Heart right ventricle (tissue), 16 donors: ENCODE measurements around the gene IL18R1. TPM values are rescaled to one million over a fixed set of nuclear protein-coding genes. Genes with fewer than 3 reads are reported as not detected.
A peak's percentile ranks its signal among the peaks of the same experiment; 100 is the strongest.

Experiments used
- ATAC-seq, 8 donors: fragments of 200-7000 bp; cut with Tn5 transposase; one replicate each; pipeline ENCODE4 v1.9.1; 2020; ENCODE audit warnings: mild to moderate bottlenecking in 8 of 8, moderate library complexity in 8 of 8, moderate number of reproducible peaks in 1 of 8
- DNase-seq, 2 donors: peaks; one replicate each; pipeline ENCODE4 v3.0.0-alpha.2; 2020
- H3K27ac ChIP-seq, 10 donors: fragments of 200-600 bp; sonication (generic) in 2 of 10; one replicate each; pipeline versions ENCODE4 v1.5.0 to v1.8.0; 2020 to 2022; ENCODE audit warnings: mild to moderate bottlenecking in 3 of 10
- H3K27me3 ChIP-seq, 7 donors: fragments of 200-600 bp; one replicate each; pipeline ENCODE4 v1.8.0; 2021 to 2022; ENCODE audit warnings: mild to moderate bottlenecking in 2 of 7
- H3K36me3 ChIP-seq, 9 donors: fragments of 200-600 bp; sonication (generic) in 1 of 9; one replicate each; pipeline versions ENCODE4 v1.5.0 to v1.8.0; 2020 to 2022; ENCODE audit warnings: mild to moderate bottlenecking in 2 of 9
- H3K4me1 ChIP-seq, 9 donors: fragments of 200-600 bp; sonication (generic) in 1 of 9; one replicate each; pipeline versions ENCODE4 v1.5.0 to v1.8.0; 2020 to 2022; ENCODE audit warnings: mild to moderate bottlenecking in 4 of 9
- H3K4me3 ChIP-seq, 10 donors: fragments of 200-600 bp; sonication (generic) in 2 of 10; one replicate each; pipeline versions ENCODE4 v1.5.0 to v1.8.0; 2020 to 2022; ENCODE audit warnings: mild to moderate bottlenecking in 7 of 10, moderate library complexity in 2 of 10
- H3K9me3 ChIP-seq, 11 donors: fragments of 200-600 bp in 10 of 11; sonication (generic) in 2 of 11; one replicate each; pipeline versions ENCODE4 v1.5.0 to v1.8.0; 2013 to 2022; ENCODE audit warnings: mild to moderate bottlenecking in 2 of 11, control low read depth in 1 of 11, moderate library complexity in 1 of 11
- WGBS, 2 donors: extraction: QIAGEN DNeasy Blood & Tissue Kit; methylation state at CpG; one replicate each; pipeline ENCODE4 v1.1.7; 2013; ENCODE audit warnings: inconsistent platforms in 1 of 2; 5-methylcytosine and 5-hydroxymethylcytosine counted together
- intact Hi-C, 10 donors: fragments of 100-400 bp; cut with DNase I; formaldehyde crosslinking; loops; one replicate each; pipeline versions ENCODE4 v1.11.1 to v1.14.2; 2022
- polyA plus RNA-seq, 2 donors: library from polyadenylated mRNA; stranded (reverse); fragments of 200-250 nt; gene quantifications; one replicate each; pipeline ENCODE4 v1.2.3, GENCODE V29; 2013
- total RNA-seq, 10 donors: library from RNA; stranded (reverse); fragmentation: NEBNext Ultra II Directional in 3 of 10; extraction: Animal tissue kit (Norgen Biotek cat#: 25700) in 3 of 10; gene quantifications; one replicate each; pipeline versions ENCODE4 v1.2.1 to v1.2.4, GENCODE V29; 2021 to 2023
- TF ChIP-seq, protein P1 (sequence below), 9 donors: fragments of 200-600 bp; sonication (generic) in 2 of 9; IDR thresholded peaks; one replicate each; pipeline versions ENCODE4 v1.5.0 to v1.8.0; 2021 to 2022; ENCODE audit warnings: antibody characterized with exemption in 9 of 9, mild to moderate bottlenecking in 5 of 9, moderate library complexity in 1 of 9
- donor health status: Arrhythmogenic right ventricular cardiomyopathy.
- donor health status: ischemic (EF 13 %, LVEDD 7.1; RV severe dilation, severe dysfunction).
- donor health status: healthy with polysubstance abuse.
- donor health status: DM: no; HTN: yes; CAD: no.
- donor health status: DM: no; HTN: no; CAD: no.
- donor health status: ischemic (EF 25% LVEDD 6.9; RV normal size, moderate dysfunction).
- donor health status: ischemic (EF 25% LVEDD 5.7; RV mildly dilated, moderate dysfunction).
- donor health status: healthy.
- donor health status: DM: yes; HTN: yes; CAD: no.
- donor health status: Ischemic cardiomyopathy.
- donor health status: ischemic (EF 35%, LVEDD 5.7; RV mildly dilated, moderate dysfunction).
- donor health status: nonischemic (EF 11% LVEDD 7.7; RV severe dilation, severe dysfunction).
- donor health status: DM: yes; HTN: yes; CAD: no.
- donor health status: PGD.
- donor health status: ischemic (EF 29% LVEDD 5.4; RV normal size, mild dysfunction).
- donor health status: nonischemic (EF 23%, LVEDD 6.1; RV moderate dilation, normal function).

IL18R1 gene
- total and polyA plus RNA-seq, 12 donors: 0.06 to 4.9 (median 1.2) TPM

DNA sequence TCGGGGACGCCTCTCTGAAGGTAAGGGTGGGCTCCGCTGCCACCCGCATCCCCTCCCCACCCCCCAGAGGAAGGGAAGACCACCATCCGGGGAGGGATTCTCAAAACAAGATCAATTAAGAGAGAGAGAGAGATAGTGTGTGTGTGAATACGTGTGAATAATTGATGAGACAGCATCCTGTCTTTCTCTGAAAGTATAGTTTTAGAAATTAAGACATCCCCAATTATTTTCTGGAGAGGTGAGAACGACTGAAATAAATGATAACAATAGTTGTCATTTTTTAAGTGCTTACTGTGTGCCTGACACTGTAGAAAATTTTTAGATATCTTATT is 751 bp downstream of the IL18R1 start:
- H3K27ac ChIP-seq: peak overlapping the region in 7 of 10 donors; percentile 53 to 93 (median 75)
- intact Hi-C loops: loop anchor here in 9 of 10 donors (2.0 to 10.0 kb wide), 14 partner anchors 86 to 472 kb away; no protein-coding TSS in a partner anchor
- DNase-seq: no peak

DNA sequence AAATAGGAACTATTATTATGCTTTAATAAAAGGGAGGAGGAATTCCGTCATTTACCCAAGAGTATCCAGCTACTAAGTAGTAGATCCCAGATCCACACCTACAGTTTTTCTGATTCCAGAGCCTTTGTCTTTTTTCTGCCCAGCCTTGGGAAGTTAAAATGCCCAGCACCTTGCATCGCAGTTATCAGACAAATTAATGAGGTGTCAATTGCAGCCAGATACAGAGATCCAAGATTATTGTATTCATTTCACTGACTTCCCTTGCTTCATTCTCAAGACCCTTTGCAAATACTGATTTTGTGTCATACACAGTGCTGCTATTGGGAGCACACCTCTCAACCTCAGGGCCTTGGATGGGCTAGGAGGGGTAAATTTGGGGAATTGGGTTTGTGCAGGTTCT is 1.1 kb downstream of the IL18R1 start:
- intact Hi-C loops: loop anchor here in 9 of 10 donors (2.0 to 10.0 kb wide), 14 partner anchors 86 to 472 kb away; no protein-coding TSS in a partner anchor
- Histone ChIP-seq H3K36me3 (no peaks in the 10 kb centered on the region), H3K27me3 (peaks cover 0 to 7% (median 0%) of the 10 kb centered on the region in 7 donors), H3K4me3 (peak overlapping the region in 5 of 10 donors; percentile 64 to 88 (median 78)), H3K27ac (peak overlapping the region in 3 of 10 donors; percentile 74 to 93 (median 80)), H3K4me1 (peaks cover 0 to 40% (median 5%) of the 10 kb centered on the region in 9 donors), H3K9me3 (no peaks in the 10 kb centered on the region)
- DNase-seq (no peak), ATAC-seq (no peak)
- TF ChIP-seq, protein P1, sequence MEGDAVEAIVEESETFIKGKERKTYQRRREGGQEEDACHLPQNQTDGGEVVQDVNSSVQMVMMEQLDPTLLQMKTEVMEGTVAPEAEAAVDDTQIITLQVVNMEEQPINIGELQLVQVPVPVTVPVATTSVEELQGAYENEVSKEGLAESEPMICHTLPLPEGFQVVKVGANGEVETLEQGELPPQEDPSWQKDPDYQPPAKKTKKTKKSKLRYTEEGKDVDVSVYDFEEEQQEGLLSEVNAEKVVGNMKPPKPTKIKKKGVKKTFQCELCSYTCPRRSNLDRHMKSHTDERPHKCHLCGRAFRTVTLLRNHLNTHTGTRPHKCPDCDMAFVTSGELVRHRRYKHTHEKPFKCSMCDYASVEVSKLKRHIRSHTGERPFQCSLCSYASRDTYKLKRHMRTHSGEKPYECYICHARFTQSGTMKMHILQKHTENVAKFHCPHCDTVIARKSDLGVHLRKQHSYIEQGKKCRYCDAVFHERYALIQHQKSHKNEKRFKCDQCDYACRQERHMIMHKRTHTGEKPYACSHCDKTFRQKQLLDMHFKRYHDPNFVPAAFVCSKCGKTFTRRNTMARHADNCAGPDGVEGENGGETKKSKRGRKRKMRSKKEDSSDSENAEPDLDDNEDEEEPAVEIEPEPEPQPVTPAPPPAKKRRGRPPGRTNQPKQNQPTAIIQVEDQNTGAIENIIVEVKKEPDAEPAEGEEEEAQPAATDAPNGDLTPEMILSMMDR (IDR thresholded peaks at IDR 0.05): no peak
- 75 to 80% methylated on average over 2 of the region's 2 CpGs for WGBS, 2 donors

More for the DNA sequence above, 751 bp downstream of the IL18R1 start:
- no peak for ATAC-seq
- Histone ChIP-seq H3K27me3 (peaks cover 0 to 7% (median 0%) of the 10 kb centered on the region in 7 donors), H3K4me1 (peaks cover 0 to 40% (median 5%) of the 10 kb centered on the region in 9 donors), H3K4me3 (peak overlapping the region; percentile 41 to 88 (median 79)), H3K9me3 (no peaks in the 10 kb centered on the region), H3K36me3 (no peaks in the 10 kb centered on the region)
- TF ChIP-seq, protein P1 (IDR thresholded peaks at IDR 0.05): no peak
- 17 to 22% methylated on average over 7 of the region's 7 CpGs for WGBS, 2 donors

DNA sequence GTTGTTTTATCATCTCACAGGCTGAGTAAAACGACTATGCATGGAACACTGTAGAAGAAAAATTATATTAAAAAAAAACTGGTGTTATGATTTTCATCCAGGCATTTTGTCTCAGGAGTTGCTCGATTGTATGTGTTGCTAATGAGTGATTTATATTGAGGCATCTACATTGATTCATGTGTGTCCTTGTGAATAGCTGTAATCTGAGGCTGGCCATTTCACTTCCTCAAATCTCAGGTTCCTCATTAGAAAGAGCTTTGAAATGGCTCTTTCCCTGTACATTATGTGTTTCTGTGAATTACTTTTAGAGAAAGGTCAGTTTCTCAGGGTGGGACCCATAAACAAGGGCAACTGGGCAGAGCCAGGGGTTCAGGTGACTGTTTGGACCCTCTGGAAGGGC is 2.3 kb downstream of the IL18R1 start:
- DNase-seq: no peak
- Histone ChIP-seq H3K27me3 (peaks cover 0 to 7% (median 0%) of the 10 kb centered on the region in 7 donors), H3K4me1 (peaks cover 0 to 40% (median 5%) of the 10 kb centered on the region in 9 donors), H3K27ac (peak overlapping the region in 1 of 10 donors; percentile 93), H3K4me3 (peak overlapping the region in 1 of 10 donors; percentile 88), H3K36me3 (peaks cover 0 to 8% (median 0%) of the 10 kb centered on the region in 9 donors), H3K9me3 (no peaks in the 10 kb centered on the region)
- 65 to 72% methylated on average over 2 of the region's 2 CpGs for WGBS, 2 donors
- no peak for ATAC-seq
- TF ChIP-seq, protein P1 (IDR thresholded peaks at IDR 0.05): no peak
- intact Hi-C loops: loop anchor here in 9 of 10 donors (2.0 to 10.0 kb wide), 14 partner anchors 84 to 473 kb away; no protein-coding TSS in a partner anchor

DNA sequence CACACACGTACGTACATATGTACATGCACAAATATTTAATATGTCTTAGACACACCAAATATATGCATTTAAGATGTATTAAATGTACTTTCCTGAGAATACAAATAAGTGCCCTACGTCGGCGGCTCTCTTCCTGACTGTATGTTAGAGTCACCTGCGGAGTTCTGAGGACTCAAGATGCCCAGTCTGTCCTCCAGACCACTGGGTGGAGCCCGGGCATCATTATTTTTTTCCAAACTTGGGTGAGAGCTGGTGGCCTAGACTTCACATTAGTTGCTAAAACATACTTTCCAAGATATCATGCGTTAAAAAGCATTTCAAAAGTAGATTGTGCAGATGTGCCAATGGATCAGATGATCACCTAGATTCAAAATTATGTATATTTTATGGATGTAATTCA is 2.9 kb downstream of the IL18R1 start:
- 94% methylated on average over 8 of the region's 8 CpGs for WGBS, 2 donors
- no peak for DNase-seq
- peaks cover 0 to 40% (median 5%) of the 10 kb centered on the region in 9 donors for H3K4me1 ChIP-seq
- H3K27ac ChIP-seq: peak overlapping the region in 1 of 10 donors; percentile 93
- H3K27me3 ChIP-seq: peaks cover 0 to 7% (median 0%) of the 10 kb centered on the region in 7 donors
- peaks cover 0 to 13% (median 0%) of the 10 kb centered on the region in 9 donors for H3K36me3 ChIP-seq
- no peaks in the 10 kb centered on the region for H3K9me3 ChIP-seq
- intact Hi-C loops: loop anchor here in 9 of 10 donors (5.0 to 10.0 kb wide), 13 partner anchors 84 to 474 kb away; no protein-coding TSS in a partner anchor
- H3K4me3 ChIP-seq: no peak overlapping the region
- no peak for ATAC-seq
- TF ChIP-seq, protein P1 (IDR thresholded peaks at IDR 0.05): no peak
